GM12878 (cell line): ENCODE data around the gene MCUB. TPM values are rescaled to one million over a fixed set of nuclear protein-coding genes. Genes with fewer than 3 reads are reported as not detected.
A peak's percentile ranks its signal among the peaks of the same experiment; 100 is the strongest.

ENCODE experiments used
- CBFB ChIP-seq: IDR thresholded peaks from 2 replicates; pipeline ENCODE4 v1.6.1; 2016; ENCODE audit warnings: antibody characterized with exemption, low read depth
- CREM ChIP-seq: IDR thresholded peaks from 2 replicates; pipeline ENCODE4 v1.6.1; 2014; ENCODE audit warnings: antibody characterized with exemption, low read depth
- EGR1 ChIP-seq, 2 experiments: IDR thresholded peaks; 1 replicate in 1 of 2; 2 replicates in 1 of 2; pipeline ENCODE4 v1.6.1; 2011 to 2012; ENCODE audit warnings: low read depth in 2 of 2, low read length in 2 of 2, borderline replicate concordance in 1 of 2, mild to moderate bottlenecking in 1 of 2, moderate library complexity in 1 of 2
- ETV6 ChIP-seq, 2 experiments: fragments of 450-650 bp in 1 of 2; IDR thresholded peaks in 1 of 2; conservative IDR thresholded peaks in 1 of 2; 2 replicates each; pipeline ENCODE4 v1.6.1; 2014; ENCODE audit warnings: antibody characterized with exemption in 1 of 2, borderline replicate concordance in 1 of 2, low read depth in 1 of 2, mild to moderate bottlenecking in 1 of 2, moderate library complexity in 1 of 2
- FOS ChIP-seq: IDR thresholded peaks from 3 replicates; pipeline ENCODE4 v1.6.1; 2011; ENCODE audit warnings: borderline replicate concordance; ENCODE audit not compliant: insufficient read length; ENCODE audit errors: extremely low read depth
- IKZF1 ChIP-seq: fragments of 450-650 bp; conservative IDR thresholded peaks from 2 replicates; pipeline ENCODE4 v1.6.1; 2017; ENCODE audit warnings: antibody characterized with exemption, mild to moderate bottlenecking
- LARP7 ChIP-seq: fragments of 450-650 bp; IDR thresholded peaks from 2 replicates; pipeline ENCODE4 v1.6.1; 2017; ENCODE audit warnings: mild to moderate bottlenecking
- MXI1 ChIP-seq: fragments of 150-350 bp; IDR thresholded peaks from 2 replicates; pipeline ENCODE4 v1.6.1; 2011; ENCODE audit warnings: low read depth, mild to moderate bottlenecking, inconsistent platforms, low read length, improper control_type of control experiment
- NFXL1 ChIP-seq: fragments of 450-650 bp; IDR thresholded peaks from 2 replicates; pipeline ENCODE4 v1.6.1; 2017; ENCODE audit warnings: antibody characterized with exemption, mild to moderate bottlenecking, borderline replicate concordance
- PAX8 ChIP-seq: fragments of 450-650 bp; IDR thresholded peaks from 2 replicates; pipeline ENCODE4 v1.6.1; 2017; ENCODE audit warnings: mild to moderate bottlenecking, moderate library complexity
- RUNX3 ChIP-seq: IDR thresholded peaks from 2 replicates; pipeline ENCODE4 v1.6.1; 2012; ENCODE audit warnings: low read length, inconsistent platforms
- SIN3A ChIP-seq: IDR thresholded peaks from 2 replicates; pipeline ENCODE4 v1.6.1; 2012; ENCODE audit warnings: low read depth, low read length, improper control_type of control experiment
- TCF3 ChIP-seq: IDR thresholded peaks from 2 replicates; pipeline ENCODE4 v1.6.1; 2012; ENCODE audit warnings: low read depth, mild to moderate bottlenecking, low read length, borderline replicate concordance; ENCODE audit not compliant: insufficient read depth
- ZNF274 ChIP-seq: IDR thresholded peaks from one replicate; pipeline ENCODE4 v1.8.0; 2011; ENCODE audit not compliant: insufficient read length, insufficient read depth
- polyA plus RNA-seq, 11 experiments: library from polyadenylated mRNA; depleted of rRNA in 4 of 11; unstranded in 6 of 11; stranded (reverse) in 5 of 11; fragments of >200 nt; fragmentation: Nextera tagmentation in 4 of 11; fragmentation: Illumina TruSeq in 1 of 11; extraction: Ambion mirVana in 4 of 11; extraction: Trizol in 1 of 11; gene quantifications; 1 replicate in 1 of 11; 2 replicates in 10 of 11; pipeline versions ENCODE4 v1.2.1 to v1.2.3, GENCODE V29; 2011 to 2016; ENCODE audit warnings: inconsistent platforms in 2 of 11, missing spikeins in 2 of 11, low read depth in 1 of 11
- total RNA-seq, 4 experiments: library from RNA; depleted of rRNA in 3 of 4; stranded (reverse); fragments of >200 nt in 3 of 4; fragmentation: Illumina TruSeq in 1 of 4; extraction: Trizol in 1 of 4; gene quantifications; 2 replicates each; pipeline versions ENCODE4 v1.2.1 to v1.2.3, GENCODE V29; 2013 to 2021
- TF ChIP-seq, protein P1 (sequence below): fragments of 450-650 bp; IDR thresholded peaks from 2 replicates; pipeline ENCODE4 v1.6.1; 2018; ENCODE audit warnings: mild to moderate bottlenecking, low read depth, moderate library complexity; ENCODE audit not compliant: partially characterized antibody
- TF ChIP-seq, protein P2 (sequence below): fragments of 450-650 bp; IDR thresholded peaks from 2 replicates; pipeline ENCODE4 v1.6.1; 2017; ENCODE audit warnings: mild to moderate bottlenecking, low read depth, inconsistent platforms; ENCODE audit not compliant: poor library complexity, severe bottlenecking
- TF ChIP-seq, protein P3 (sequence below): IDR thresholded peaks from 2 replicates; pipeline ENCODE4 v1.6.1; 2012; ENCODE audit warnings: low read length, inconsistent platforms

The MCUB gene
- total and polyA plus RNA-seq, 10 of the 15 experiments (the other 5 are each of a cell fraction or from before 2014, with no cell fraction given): 4.7 to 63.7 (median 39.4) TPM

DNA sequence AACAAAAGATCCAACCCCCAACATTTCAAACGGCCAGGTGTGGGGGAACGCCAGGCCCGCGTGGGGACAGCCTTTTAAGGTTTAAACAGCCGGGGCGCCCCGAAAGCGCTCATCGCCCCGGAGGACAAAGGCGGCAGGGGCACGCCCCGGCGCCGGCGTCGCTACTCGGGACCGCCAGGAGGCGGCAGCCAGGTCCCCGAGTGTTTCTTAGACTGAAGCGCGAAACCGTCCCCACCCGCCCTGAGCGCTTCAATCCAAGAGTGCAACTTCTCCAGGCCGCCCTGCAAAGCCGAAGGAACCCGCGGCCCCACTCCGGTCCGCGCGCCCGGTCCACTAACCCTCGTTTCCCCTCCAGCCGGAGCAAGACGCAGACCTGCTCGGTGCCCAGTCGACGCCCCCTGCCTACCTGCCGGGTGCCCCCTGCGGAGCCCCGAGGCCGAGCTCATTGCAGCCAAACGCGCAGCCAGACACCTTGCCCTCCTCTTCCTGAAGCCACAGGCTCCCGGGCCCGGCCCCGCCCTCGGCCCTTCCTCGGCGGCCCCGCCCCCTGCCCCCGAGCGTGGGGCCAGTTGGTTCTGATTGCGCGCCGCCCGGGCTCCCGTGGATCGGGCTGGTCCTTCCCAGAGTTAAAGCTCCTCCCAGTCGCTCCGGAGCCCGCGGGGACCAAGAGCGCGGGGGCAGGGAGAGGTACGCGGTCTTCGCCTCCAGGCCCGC is 143.1 kb downstream of the MCUB start, which contains the start of gene CASP6 (continued):
- TF ChIP-seq TCF3: peak; percentile 60; the same call in 1 of the 2 replicates
- no peak for TF ChIP-seq PAX8
- TF ChIP-seq RUNX3: no peak; the same call in none of the 2 replicates
- peak; percentile 40; the same call in 1 of the 2 replicates for TF ChIP-seq MXI1
- TF ChIP-seq, protein P1, sequence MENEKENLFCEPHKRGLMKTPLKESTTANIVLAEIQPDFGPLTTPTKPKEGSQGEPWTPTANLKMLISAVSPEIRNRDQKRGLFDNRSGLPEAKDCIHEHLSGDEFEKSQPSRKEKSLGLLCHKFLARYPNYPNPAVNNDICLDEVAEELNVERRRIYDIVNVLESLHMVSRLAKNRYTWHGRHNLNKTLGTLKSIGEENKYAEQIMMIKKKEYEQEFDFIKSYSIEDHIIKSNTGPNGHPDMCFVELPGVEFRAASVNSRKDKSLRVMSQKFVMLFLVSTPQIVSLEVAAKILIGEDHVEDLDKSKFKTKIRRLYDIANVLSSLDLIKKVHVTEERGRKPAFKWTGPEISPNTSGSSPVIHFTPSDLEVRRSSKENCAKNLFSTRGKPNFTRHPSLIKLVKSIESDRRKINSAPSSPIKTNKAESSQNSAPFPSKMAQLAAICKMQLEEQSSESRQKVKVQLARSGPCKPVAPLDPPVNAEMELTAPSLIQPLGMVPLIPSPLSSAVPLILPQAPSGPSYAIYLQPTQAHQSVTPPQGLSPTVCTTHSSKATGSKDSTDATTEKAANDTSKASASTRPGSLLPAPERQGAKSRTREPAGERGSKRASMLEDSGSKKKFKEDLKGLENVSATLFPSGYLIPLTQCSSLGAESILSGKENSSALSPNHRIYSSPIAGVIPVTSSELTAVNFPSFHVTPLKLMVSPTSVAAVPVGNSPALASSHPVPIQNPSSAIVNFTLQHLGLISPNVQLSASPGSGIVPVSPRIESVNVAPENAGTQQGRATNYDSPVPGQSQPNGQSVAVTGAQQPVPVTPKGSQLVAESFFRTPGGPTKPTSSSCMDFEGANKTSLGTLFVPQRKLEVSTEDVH: no peak
- TF ChIP-seq, protein P2, sequence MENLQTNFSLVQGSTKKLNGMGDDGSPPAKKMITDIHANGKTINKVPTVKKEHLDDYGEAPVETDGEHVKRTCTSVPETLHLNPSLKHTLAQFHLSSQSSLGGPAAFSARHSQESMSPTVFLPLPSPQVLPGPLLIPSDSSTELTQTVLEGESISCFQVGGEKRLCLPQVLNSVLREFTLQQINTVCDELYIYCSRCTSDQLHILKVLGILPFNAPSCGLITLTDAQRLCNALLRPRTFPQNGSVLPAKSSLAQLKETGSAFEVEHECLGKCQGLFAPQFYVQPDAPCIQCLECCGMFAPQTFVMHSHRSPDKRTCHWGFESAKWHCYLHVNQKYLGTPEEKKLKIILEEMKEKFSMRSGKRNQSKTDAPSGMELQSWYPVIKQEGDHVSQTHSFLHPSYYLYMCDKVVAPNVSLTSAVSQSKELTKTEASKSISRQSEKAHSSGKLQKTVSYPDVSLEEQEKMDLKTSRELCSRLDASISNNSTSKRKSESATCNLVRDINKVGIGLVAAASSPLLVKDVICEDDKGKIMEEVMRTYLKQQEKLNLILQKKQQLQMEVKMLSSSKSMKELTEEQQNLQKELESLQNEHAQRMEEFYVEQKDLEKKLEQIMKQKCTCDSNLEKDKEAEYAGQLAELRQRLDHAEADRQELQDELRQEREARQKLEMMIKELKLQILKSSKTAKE: no peak
- no peak for TF ChIP-seq ZNF274
- TF ChIP-seq EGR1 (IDR thresholded peaks at IDR 0.05; ENCODE audit: borderline replicate concordance in 1 of 2, low read depth in 2 of 2, low read length in 2 of 2): no peak
- peak in 1 of 2 experiments; percentile 77; a peak in 1 of 4 replicates for TF ChIP-seq ETV6 (conservative IDR thresholded peaks at IDR 0.05 in 1 of 2, IDR thresholded peaks at IDR 0.05 in 1 of 2; ENCODE audit: borderline replicate concordance in 1 of 2, low read depth in 1 of 2)
- TF ChIP-seq NFXL1: no peak
- TF ChIP-seq CBFB: 0 out of 2 replicates have a peak, but pooled peaks have one; percentile 6
- TF ChIP-seq LARP7: peak; percentile 67; the same call in 1 of the 2 replicates
- peak; percentile 53; the same call in 1 of the 2 replicates for TF ChIP-seq CREM
- TF ChIP-seq SIN3A: peak; percentile 73; the same call in 1 of the 2 replicates
- TF ChIP-seq, protein P3, sequence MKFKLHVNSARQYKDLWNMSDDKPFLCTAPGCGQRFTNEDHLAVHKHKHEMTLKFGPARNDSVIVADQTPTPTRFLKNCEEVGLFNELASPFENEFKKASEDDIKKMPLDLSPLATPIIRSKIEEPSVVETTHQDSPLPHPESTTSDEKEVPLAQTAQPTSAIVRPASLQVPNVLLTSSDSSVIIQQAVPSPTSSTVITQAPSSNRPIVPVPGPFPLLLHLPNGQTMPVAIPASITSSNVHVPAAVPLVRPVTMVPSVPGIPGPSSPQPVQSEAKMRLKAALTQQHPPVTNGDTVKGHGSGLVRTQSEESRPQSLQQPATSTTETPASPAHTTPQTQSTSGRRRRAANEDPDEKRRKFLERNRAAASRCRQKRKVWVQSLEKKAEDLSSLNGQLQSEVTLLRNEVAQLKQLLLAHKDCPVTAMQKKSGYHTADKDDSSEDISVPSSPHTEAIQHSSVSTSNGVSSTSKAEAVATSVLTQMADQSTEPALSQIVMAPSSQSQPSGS: no peak
- no peak for TF ChIP-seq FOS
- TF ChIP-seq IKZF1: peak; percentile 68
